ENCODE measurements around the gene COBLL1.
"Not testable (repeated sequence)": the region's sequence is repeated elsewhere in the genome, so short reads cannot be mapped to it uniquely, and the experiment has no call there.

Gene COBLL1, protein sequence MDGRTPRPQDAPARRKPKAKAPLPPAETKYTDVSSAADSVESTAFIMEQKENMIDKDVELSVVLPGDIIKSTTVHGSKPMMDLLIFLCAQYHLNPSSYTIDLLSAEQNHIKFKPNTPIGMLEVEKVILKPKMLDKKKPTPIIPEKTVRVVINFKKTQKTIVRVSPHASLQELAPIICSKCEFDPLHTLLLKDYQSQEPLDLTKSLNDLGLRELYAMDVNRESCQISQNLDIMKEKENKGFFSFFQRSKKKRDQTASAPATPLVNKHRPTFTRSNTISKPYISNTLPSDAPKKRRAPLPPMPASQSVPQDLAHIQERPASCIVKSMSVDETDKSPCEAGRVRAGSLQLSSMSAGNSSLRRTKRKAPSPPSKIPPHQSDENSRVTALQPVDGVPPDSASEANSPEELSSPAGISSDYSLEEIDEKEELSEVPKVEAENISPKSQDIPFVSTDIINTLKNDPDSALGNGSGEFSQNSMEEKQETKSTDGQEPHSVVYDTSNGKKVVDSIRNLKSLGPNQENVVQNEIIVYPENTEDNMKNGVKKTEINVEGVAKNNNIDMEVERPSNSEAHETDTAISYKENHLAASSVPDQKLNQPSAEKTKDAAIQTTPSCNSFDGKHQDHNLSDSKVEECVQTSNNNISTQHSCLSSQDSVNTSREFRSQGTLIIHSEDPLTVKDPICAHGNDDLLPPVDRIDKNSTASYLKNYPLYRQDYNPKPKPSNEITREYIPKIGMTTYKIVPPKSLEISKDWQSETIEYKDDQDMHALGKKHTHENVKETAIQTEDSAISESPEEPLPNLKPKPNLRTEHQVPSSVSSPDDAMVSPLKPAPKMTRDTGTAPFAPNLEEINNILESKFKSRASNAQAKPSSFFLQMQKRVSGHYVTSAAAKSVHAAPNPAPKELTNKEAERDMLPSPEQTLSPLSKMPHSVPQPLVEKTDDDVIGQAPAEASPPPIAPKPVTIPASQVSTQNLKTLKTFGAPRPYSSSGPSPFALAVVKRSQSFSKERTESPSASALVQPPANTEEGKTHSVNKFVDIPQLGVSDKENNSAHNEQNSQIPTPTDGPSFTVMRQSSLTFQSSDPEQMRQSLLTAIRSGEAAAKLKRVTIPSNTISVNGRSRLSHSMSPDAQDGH

DNA sequence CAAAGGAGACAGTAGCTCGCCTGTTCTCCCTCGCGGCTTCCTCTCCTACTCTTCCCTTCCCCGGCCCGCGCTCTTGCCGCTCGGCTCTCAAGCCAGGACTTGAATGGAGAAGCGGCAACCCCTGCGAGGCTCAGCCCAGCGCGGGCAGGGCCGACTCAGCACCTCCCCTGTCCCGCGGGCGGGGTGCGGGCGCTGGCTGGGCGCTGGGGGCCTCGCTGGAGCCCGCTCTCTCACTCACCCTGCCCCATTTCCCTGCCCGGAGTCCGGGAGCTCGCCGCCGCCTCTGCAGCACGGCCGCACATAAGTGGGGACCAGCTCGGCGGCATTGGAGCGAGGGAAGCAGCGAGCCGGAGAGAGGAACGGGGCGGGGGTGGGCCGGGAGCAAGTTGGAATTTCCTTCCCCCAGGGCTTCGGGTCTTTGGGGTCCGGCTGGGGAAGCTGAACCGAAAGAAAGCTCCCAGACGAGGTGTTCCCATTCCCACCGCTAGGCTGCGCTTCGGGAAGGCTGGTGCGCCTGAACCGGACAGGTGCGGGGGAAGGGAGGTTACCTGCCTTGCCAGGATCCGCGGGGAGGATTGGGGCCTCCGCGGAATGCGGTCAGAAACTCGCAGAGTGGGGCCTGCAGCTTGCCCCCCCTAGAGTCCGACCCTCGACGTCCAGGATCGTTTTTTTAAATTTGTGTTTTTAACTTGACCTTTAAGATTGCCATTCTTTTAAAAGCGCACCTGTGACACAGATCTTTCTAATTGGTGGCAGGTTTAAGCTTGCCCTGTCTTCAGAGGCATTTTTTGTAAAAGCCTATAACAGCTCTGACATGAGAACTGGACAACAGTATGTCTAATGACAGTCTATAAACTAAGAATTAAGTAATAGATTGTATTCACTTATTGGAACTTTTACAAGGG is at the start of gene COBLL1:
COBLL1 (minus strand) TSS at position 105 of the 905 bp plus-strand sequence. CDS start 627 bp downstream, outside the sequence.
- DNase-seq = peak; percentile 75

DNA sequence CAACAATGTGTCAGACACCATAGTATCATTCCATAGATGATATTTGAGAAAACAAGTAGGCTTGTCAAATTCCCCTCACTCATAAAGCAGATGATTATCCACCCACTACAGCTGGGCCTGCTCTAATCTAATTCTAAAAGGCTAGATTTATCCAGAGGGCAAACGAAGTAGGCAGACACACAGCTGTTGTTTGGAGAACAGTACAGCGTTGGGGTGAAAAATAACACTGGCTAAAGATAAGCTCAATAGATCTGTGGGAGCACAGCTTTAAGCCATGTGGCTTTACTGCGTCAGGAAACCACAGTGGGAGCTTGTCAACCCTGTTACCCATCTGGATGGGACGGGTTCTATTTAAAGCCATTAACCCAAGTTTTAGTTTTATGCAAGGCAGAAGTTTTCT is 48.9 kb upstream of the COBLL1 start:
- DNase-seq = no peak

DNA sequence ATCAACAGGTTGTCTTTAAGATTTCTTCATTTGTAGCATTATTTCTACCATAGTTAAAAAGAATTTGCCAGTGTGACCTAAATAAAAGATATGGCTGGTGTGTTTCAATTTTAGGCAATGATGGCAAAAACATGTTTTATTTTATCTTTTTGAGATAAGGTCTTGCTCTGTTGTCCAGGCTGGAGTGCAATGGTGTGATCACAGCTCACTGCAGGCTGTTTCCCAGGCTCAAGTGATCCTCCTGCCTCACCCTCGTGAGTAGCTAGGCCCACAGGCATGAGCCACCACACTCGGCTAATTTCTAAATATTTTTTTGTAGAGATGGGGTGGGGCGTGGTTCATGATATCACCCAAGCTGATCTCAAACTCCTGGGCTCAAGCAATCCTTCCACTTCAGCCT is 47.0 kb upstream of the COBLL1 start:
- DNase-seq = no peak

DNA sequence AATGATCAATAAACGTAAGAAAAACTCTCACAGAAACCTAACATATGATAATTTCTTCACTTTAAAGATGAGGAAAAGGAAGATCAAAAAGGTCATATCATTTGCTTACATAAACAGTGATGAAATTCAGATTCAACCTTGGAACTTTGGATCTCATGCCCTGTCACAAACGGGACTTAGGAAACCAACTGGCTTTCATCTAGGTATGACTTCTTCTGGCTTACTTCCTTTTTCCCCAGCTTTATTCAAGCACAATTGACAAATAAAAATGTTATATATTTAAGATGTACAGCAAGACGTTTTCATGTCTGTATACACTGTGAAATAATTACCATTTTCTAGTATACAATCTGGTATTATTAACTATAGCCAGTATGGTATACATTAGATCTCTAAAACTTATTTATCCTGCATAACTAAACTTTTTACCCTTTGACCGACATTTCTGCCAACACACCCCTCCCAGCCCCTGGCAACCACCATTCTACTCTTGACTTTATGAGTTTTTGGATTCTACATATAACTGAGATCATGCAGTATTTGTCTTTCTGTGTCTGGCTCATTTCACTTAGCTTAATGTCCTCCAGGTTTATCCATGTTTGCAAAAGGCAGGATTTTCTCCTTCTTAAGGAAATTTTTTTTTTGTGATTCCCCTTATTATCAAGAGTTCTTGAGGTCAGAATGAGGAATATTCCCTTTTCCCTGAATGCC is 46.0 kb upstream of the COBLL1 start:
- no peak for DNase-seq

DNA sequence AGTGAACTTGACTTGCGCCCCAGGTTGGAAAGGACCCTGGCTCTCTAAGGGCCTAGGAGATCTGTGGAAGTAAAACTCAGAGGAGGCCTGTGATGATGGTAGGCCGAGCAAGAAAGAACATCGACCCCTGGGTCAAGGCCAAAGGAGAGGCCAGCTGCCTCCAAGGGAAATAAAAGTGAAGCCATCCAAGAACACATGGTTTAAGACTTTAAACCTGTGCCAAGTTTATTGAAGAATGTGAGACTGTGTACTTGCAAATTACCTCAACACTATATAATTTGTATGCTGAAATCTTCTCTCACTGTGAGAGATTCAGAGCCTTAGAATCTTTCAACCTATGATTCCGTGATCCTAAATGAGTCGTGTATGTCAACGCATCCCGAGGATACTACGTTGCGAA is 40.7 kb upstream of the COBLL1 start:
- no peak for DNase-seq

DNA sequence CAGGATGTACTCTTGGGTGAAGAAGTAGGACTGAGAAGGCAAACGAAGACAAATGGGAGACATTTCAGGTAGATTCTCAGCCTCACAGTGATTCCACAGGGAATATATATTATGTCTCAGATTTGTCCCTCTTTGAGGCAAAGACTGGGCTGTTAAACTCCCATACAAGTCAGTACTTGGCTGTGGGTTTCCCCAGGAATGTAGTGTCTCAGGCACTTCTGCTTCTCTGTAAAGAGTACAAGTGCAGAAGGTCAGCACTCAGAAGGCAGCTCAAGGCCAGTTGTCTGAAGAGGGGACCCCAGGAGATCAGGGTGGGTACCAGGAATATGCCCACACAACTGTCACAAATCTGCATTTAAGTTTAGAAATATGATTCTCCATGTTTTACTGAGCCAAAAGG is 39.9 kb upstream of the COBLL1 start:
- no peak for DNase-seq

DNA sequence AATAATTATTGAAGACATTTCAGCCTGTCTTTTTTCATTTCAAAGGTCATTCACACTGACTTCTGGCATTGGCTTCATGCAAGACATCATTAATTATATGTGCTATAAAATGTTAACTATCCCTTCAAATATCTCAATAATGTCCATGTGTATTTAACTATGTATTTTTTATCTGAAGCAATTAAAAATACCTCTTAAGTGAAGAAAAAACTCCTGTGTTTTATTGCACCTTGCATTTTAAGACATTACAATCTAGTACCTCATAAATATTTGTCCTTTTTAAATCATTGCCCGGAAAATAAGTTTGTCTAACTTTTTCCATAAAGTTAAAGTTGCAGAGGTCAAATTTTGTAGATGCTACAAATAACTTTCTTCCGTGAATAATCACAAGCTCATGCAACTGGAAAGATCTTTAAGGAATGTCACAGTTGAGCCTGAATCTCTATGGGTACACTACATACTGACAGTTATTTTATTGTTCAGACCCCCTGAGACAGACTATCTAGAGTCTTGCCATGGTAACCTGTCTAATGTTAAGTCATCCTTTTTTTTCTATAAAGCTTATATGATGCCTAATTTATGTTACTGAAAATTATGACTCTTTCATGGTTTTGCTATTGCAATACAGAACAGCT is 38.4 kb upstream of the COBLL1 start:
- no peak for DNase-seq

DNA sequence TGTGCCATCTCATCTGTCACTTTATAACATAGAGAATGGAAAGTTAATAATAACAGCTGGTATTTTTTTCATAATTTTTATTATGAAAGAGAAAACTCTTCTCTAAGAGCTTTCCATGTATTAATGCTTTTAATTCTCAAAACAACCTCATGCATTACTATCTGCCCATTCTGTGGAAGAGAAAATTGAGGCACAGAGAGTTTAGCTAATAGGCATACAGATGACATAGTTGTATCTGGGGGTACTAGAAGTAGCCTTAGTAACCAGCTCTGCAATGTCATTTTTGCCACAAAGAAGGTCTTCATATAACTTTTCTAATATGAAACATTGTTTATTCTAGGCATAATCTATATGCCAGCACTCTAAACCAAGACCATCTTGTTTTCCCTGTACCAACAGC is 36.3 kb upstream of the COBLL1 start:
- DNase-seq = no peak

DNA sequence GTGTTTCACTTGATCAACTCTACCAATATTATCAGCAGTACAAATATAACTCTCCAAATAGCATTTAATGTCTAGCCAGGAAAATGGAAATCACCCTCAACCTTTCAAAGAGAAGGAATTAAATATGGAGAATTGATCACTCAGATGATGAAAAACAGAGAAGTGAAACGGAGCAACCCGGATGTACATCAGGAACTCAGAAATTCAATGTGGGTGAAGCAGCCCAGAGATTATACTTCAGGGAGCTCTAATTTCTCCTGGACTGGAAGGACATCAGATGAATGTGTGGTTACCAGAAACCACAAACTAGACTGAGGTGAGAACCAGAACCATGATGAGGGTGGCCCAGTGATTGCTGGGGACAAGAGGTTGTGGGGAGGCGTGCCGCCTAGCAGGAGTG is 35.5 kb upstream of the COBLL1 start:
- no peak for DNase-seq

DNA sequence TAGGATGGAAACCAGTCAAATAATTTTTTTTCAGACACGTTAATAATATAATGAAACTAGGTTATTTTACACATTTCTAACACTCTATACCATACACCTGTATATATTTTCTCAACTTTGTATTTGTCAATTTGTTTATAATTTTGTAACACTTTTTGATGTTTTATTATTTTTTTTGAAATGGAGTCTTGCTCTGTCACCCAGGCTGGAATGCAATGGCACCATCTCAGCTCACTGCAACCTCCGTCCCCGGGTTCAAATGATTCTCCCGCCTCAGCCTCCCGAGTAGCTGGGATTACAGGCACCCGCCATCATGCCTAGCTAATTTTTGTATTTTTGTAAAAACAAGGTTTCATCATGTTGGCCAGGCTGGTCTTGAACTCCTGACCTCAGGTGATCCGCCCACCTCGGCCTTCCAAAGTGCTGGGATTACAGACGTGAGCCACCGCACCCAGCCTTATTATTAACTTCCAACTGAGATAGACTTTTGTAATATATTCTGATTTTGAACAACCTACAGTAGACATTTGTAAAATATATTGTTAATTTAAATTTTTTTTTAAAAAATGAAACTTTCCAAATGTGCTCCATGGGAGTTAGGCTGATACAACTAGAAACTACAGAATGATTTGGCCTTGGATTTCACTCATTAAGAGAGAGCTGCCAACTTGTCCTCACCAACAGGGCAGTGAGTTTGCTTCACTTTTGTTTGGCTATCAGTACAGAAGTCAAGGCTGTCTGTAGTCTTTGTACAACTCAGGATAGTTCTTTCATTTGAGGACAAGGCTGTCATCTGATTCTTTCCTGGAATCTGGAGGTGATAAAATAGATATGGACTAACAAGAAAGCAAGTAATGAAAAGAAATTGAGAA is 33.9 kb upstream of the COBLL1 start:
- no peak for DNase-seq

DNA sequence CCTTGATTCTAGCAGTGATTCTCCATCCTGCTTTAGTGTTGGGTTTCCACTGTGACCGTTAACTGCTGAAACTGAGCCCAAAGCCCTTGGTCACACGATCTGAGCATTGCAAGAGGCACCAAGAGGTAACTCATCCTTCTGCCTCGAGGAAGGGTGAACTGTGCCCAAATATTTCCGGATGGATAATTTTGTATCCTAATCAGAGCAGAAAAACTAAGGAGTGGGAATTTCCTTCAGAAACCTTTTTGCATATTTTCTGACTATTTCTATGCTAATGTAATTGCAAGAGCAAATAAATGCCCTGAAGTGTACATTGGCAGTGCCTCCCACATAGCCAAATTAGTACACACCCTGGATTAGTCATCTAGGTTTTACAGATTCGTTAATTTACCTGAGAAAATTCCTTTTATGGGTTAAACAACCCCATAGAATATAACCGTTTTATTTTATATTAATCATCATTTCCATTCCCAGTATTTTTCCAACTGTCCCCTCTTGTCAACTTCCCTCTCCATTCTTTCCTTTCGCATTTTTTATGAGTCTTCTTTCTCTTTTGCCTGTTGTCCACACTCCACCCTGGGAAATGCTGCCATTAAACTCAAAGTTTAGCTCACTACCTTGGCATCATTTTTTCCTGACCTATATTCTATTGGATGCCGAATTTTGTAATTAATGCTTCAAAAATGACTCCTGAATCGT is 31.7 kb upstream of the COBLL1 start:
- no peak for DNase-seq

DNA sequence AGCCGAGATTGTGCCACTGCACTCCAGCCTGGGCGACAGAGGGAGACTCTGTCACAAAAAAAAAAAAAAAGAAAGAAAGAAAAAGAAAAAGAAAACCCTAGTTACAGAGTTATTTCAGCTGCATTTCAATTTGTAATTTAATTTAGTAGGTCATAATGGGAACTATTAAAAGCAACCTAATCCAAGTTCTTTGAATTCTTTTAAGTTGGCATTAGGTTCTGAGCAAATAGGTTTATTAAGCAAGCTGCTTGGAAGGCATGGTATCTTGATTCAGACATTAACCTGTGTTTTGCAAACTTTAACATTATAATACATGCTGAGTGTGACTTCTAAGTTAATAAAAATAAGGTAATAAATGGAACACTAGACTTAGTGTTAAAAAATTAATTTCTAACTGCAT is 29.8 kb upstream of the COBLL1 start:
- no peak for DNase-seq

DNA sequence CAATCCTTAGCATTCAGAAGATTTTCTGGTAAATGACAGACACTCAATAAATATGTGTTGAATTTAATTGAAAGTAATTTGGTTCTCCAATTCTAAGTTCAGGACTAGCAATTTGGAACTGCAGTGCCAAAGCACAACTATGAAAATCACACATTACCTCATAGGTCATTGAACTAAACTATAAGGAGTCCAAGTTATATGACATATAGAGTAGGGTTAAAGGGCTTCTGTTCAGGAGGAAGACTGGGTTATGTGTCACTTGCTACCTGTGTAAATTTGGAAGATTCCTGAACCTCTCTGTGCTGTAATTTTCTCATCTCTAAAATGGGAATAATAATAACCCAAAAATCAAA is 27.8 kb upstream of the COBLL1 start:
- no peak for DNase-seq

DNA sequence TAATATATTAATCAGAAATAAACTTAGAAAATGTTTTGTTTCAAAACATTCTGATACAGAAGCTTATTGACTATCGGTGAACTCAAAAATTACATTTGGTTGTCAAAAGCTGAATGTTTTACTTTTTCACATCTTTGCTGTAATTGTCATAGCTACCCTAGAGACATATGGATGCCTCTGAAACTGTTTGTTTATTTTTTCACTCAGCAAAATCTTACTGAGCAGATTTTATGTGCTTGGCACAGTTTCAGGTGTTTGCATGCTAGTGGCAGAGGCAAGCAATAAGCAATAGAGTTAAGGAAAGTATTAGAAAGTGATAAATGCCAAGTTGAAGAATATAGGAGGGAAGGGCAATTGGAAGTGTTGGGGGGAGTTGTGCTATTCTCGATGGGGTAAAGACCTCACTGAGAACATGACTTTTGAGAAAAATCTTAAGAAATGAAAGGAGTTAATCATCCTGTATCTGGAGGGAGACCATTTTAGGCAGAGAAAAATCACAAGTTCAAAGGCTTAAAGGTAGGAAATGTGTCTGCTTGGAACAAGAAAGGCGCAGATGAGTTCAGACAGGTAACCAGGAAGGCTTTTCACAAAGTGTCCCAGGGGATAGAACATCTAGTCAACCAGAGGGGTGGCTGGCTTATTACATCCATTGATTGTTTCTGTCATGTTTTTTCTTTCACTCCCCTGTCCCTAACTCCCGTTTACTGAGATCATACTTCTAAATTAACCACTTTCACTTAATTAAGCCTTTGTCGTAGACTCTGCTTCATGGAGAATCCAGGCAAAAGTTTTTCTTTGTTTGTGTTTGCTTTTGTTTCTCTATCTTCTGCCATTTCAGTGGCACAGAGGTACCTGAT is 27.2 kb upstream of the COBLL1 start:
- DNase-seq = no peak

DNA sequence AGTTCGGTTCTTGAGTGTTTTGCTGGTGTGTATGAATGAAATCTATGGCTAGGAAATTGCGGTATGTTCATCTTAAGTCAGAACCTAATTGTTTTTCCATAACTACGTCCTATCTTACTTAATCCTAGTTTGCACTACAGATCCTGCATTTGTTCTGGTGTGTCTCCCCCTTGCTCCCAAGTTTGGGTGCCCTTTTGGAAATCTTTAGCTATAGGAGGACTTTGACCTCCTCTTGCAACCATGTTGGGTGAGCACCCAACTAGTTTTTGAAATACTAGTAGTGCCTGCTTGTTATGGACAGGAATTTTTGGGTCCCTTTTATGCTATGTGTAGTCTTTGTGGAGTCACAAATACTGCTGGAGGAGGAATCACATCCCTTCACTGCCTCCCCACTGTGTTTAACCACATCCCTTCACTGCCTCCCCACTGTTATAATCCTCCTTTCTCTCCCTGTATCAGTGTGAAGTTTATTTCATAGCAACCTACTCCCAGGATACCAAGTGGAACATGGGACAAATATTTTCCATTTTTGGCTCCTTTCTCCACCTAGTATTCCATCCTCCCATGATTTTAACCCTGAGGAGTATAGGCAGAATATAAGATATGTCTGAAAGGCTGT is 26.3 kb upstream of the COBLL1 start:
- DNase-seq = no peak

DNA sequence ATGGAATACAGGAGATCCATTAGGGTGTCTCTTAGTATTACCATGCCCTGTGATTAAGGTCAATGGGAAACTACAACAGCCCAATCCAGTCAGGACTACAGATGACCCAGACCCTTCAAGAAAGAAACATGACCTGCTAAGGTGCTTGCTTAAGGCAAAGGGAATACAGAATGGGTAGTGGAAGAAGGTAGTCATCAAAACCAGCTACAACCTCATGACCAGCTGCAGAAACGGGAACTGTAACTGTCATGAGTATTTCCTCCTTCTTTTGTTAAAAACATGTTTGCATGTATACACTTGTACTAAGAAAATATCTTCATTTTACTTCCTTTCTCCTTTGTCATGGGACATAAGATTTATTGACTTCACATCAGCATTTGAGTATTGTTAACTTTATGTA is 24.8 kb upstream of the COBLL1 start:
- DNase-seq = not testable (repeated sequence)

DNA sequence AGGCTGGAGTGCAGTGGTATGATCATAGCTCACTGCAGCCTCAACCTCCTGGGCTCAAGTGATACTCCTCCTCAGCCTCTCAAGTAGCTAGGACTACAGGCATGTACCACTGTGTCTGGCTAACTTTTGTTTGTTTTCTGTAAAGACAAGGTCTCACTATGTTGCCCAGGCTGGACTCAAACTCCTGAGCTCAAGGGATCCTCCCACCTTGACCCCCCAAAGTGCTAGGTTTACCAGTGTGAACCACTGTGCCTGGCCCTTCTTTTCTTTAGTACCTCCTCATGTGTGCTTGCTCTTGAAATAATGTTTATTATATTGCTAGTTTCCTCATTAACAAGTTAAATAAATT is 19.0 kb upstream of the COBLL1 start:
- no peak for DNase-seq

Measured in NCI-H1436 (cell line).